Prostate gland (tissue), 2 donors: Measurements from ENCODE around the gene ATRN. TPM values are rescaled to one million over a fixed set of nuclear protein-coding genes. Genes with fewer than 3 reads are reported as not detected.
A peak's percentile ranks its signal among the peaks of the same experiment; 100 is the strongest.

Source experiments
- DNase-seq: peaks from one replicate; pipeline ENCODE4 v3.0.0-alpha.2; 2019; ENCODE audit warnings: low spot score
- H3K27ac ChIP-seq, 2 donors: fragments of 200-600 bp; sonication (generic); 2 replicates each; pipeline ENCODE4 v1.5.1; 2017 to 2019
- H3K27me3 ChIP-seq: fragments of 200-600 bp; sonication (generic); replicated peaks from 2 replicates; pipeline ENCODE4 v1.5.1; 2019; ENCODE audit not compliant: insufficient read depth
- H3K36me3 ChIP-seq, 2 donors: fragments of 200-600 bp; sonication (generic); 1 replicate in 1 of 2; 2 replicates in 1 of 2; pipeline versions ENCODE4 v1.5.1 to v1.8.1; 2017 to 2019
- H3K4me1 ChIP-seq: fragments of 200-600 bp; sonication (generic); replicated peaks from 2 replicates; pipeline ENCODE4 v1.5.1; 2019
- H3K4me3 ChIP-seq, 2 donors: fragments of 200-600 bp; sonication (generic); 2 replicates each; pipeline ENCODE4 v1.5.1; 2017 to 2019
- H3K9me3 ChIP-seq: fragments of 200-600 bp; sonication (generic); 2 replicates; pipeline ENCODE4 v1.5.1; 2017
- CTCF ChIP-seq, 4 experiments: fragments of 200-600 bp in 2 of 4; fragments of 450-650 bp in 2 of 4; sonication (generic) in 2 of 4; IDR thresholded peaks; 1 replicate in 3 of 4; 2 replicates in 1 of 4; pipeline ENCODE4 v1.5.1; 2016 to 2019; ENCODE audit warnings: antibody characterized with exemption in 4 of 4, mild to moderate bottlenecking in 2 of 4, moderate library complexity in 2 of 4
- POLR2A ChIP-seq: fragments of 450-650 bp; IDR thresholded peaks from one replicate; pipeline ENCODE4 v1.6.1; 2016; ENCODE audit warnings: antibody characterized with exemption, mild to moderate bottlenecking
- POLR2AphosphoS5 ChIP-seq: sonication (generic); formaldehyde crosslinking; IDR thresholded peaks from one replicate; pipeline ENCODE4 v1.6.1; 2017; ENCODE audit warnings: antibody characterized with exemption
- WGBS: methylation state at CpG from one replicate; pipeline ENCODE4 v1.1.5; 2018; 5-methylcytosine and 5-hydroxymethylcytosine counted together
- intact Hi-C: fragments of 100-400 bp; cut with DNase I; formaldehyde crosslinking; loops from one replicate; pipeline ENCODE4 v1.14.2; 2022
- total RNA-seq, 2 donors: library from RNA; depleted of rRNA; stranded (reverse); fragments of >200 nt; gene quantifications; one replicate each; pipeline ENCODE4 v1.1.0, GENCODE V29; 2016

Gene ATRN
- total RNA-seq, 2 donors from 2014 or later = 34.6 to 38.1 TPM

- no peak for DNase-seq
- Histone ChIP-seq H3K27ac (no peak overlapping the region), H3K27me3 (no peaks in the 10 kb centered on the region), H3K36me3 (no peaks in the 10 kb centered on the region), H3K4me3 (no peak overlapping the region), H3K9me3 (no peaks in the 10 kb centered on the region), H3K4me1 (no peaks in the 10 kb centered on the region)
- WGBS = 81% methylated on average over 3 of the region's 3 CpGs
- intact Hi-C loops = loop anchor here (5.0 to 10.0 kb wide), 2 partner anchors 72 to 149 kb away; partner anchors contain the start of gene SIGLEC1
- TF ChIP-seq POLR2AphosphoS5 = no peak
- no peak for TF ChIP-seq POLR2A
- no peak for TF ChIP-seq CTCF (IDR thresholded peaks at IDR 0.05)
Observed at GRCh38 chr20:3563133-3563532, 92.3 kb downstream of the ATRN start.

- DNase-seq = no peak
- 55% methylated on average over 4 of the region's 4 CpGs for WGBS
- TF ChIP-seq CTCF (IDR thresholded peaks at IDR 0.05) (peak in 3 of 4 experiments; percentile 42 to 63 (median 58)), POLR2AphosphoS5 (no peak), POLR2A (no peak)
- H3K4me1 ChIP-seq = no peaks in the 10 kb centered on the region
- no peaks in the 10 kb centered on the region for H3K27me3 ChIP-seq
- H3K27ac ChIP-seq = no peak overlapping the region
- H3K9me3 ChIP-seq = no peaks in the 10 kb centered on the region
- intact Hi-C loops = loop anchor here (5.0 to 10.0 kb wide), 2 partner anchors 71 to 149 kb away; partner anchors contain the start of gene SIGLEC1
- H3K4me3 ChIP-seq = no peak overlapping the region
- no peaks in the 10 kb centered on the region for H3K36me3 ChIP-seq
Observed at GRCh38 chr20:3563548-3564177, 92.8 kb downstream of the ATRN start.

- H3K4me3 ChIP-seq = no peak overlapping the region
- no peak overlapping the region for H3K27ac ChIP-seq
- TF ChIP-seq CTCF (IDR thresholded peaks at IDR 0.05) = no peak
- no peak for TF ChIP-seq POLR2A
- TF ChIP-seq POLR2AphosphoS5 = no peak
- no peaks in the 10 kb centered on the region for H3K9me3 ChIP-seq
- no peaks in the 10 kb centered on the region for H3K4me1 ChIP-seq
- H3K27me3 ChIP-seq = no peaks in the 10 kb centered on the region
- WGBS = 62% methylated on average over 2 of the region's 2 CpGs
- intact Hi-C loops = loop anchor here (10.0 kb wide), 1 partner anchor 69 kb away; no protein-coding TSS in a partner anchor
- no peaks in the 10 kb centered on the region for H3K36me3 ChIP-seq
- no peak for DNase-seq
Observed at GRCh38 chr20:3565851-3566250, 95.0 kb downstream of the ATRN start.

- intact Hi-C loops = no loop called here
- no peak overlapping the region for H3K27ac ChIP-seq
- no peaks in the 10 kb centered on the region for H3K27me3 ChIP-seq
- no peak for TF ChIP-seq POLR2AphosphoS5
- no peak for TF ChIP-seq POLR2A
- no peak for TF ChIP-seq CTCF (IDR thresholded peaks at IDR 0.05)
- no peak for DNase-seq
- no peaks in the 10 kb centered on the region for H3K9me3 ChIP-seq
- 72% methylated on average over 1 of the region's 1 CpG for WGBS
- H3K36me3 ChIP-seq = no peaks in the 10 kb centered on the region
- no peaks in the 10 kb centered on the region for H3K4me1 ChIP-seq
- no peak overlapping the region for H3K4me3 ChIP-seq
Observed at GRCh38 chr20:3572151-3572550, 101.3 kb downstream of the ATRN start.

GRCh38 chr20:3576363-3576762 lies 105.5 kb downstream of the ATRN start:
- Histone ChIP-seq H3K27ac (no peak overlapping the region), H3K4me1 (no peaks in the 10 kb centered on the region), H3K36me3 (no peaks in the 10 kb centered on the region), H3K9me3 (no peaks in the 10 kb centered on the region), H3K4me3 (no peak overlapping the region), H3K27me3 (no peaks in the 10 kb centered on the region)
- intact Hi-C loops = no loop called here
- no peak for TF ChIP-seq POLR2A
- no peak for TF ChIP-seq CTCF (IDR thresholded peaks at IDR 0.05)
- TF ChIP-seq POLR2AphosphoS5 = no peak
- no peak for DNase-seq
